Bronchial smooth muscle cell (primary cell): Measurements from ENCODE around the gene RNF125. TPM values are rescaled to one million over a fixed set of nuclear protein-coding genes. Genes with fewer than 3 reads are reported as not detected.

ENCODE experiments used
- total RNA-seq: library from RNA; depleted of rRNA; stranded (reverse); fragments of >200 nt; gene quantifications from 2 replicates; pipeline ENCODE4 v1.2.1, GENCODE V29; 2014

Gene RNF125
- total RNA-seq = 1.0 and 2.5 TPM in 2 replicates

GRCh38 chr18:32018331-32019250 is at the start of gene RNF125:
Gene RNF125 (plus strand): TSS chr18:32018825. CDS start chr18:32018864, 39 bp downstream.

GRCh38 chr18:32091724-32092421 is 73.2 kb downstream of the RNF125 start, which contains the start of gene RNF138:
Gene RNF138 (plus strand): TSS chr18:32091874. CDS start chr18:32092777, 903 bp downstream.

Other genes with a start within 250 kb of the RNF125 start
- 33.7 and 38.8 TPM in 2 replicates for gene TRAPPC8, start 75.7 kb upstream of the RNF125 start, total RNA-seq
- 14.5 and 30.2 TPM in 2 replicates for gene RNF138, start 73.0 kb downstream of the RNF125 start, total RNA-seq
- not detected in 2 replicates for gene MEP1B, start 171.2 kb downstream of the RNF125 start, total RNA-seq